ENCODE measurements around the gene C3orf85.

The C3orf85 gene

GRCh38 chr3:109112946-109113760, 23.4 kb upstream of the C3orf85 start:
- no peak for TF ChIP-seq CTCF (IDR thresholded peaks at IDR 0.05; ENCODE audit: low read depth, low read length)
- no peak overlapping the region for H3K4me3 ChIP-seq (ENCODE audit: low read depth, low read length)

GRCh38 chr3:109114746-109115145, 21.8 kb upstream of the C3orf85 start:
- H3K4me3 ChIP-seq (ENCODE audit: low read depth, low read length) = no peak overlapping the region
- TF ChIP-seq CTCF (IDR thresholded peaks at IDR 0.05; ENCODE audit: low read depth, low read length) = no peak

GRCh38 chr3:109115451-109115850, 21.1 kb upstream of the C3orf85 start:
- TF ChIP-seq CTCF (IDR thresholded peaks at IDR 0.05; ENCODE audit: low read depth, low read length) = no peak
- no peak overlapping the region for H3K4me3 ChIP-seq (ENCODE audit: low read depth, low read length)

- TF ChIP-seq CTCF (IDR thresholded peaks at IDR 0.05; ENCODE audit: low read depth, low read length) = no peak
- no peak overlapping the region for H3K4me3 ChIP-seq (ENCODE audit: low read depth, low read length)
These were observed 20.5 kb upstream of the C3orf85 start for GRCh38 chr3:109116031-109116430.

GRCh38 chr3:109117939-109118338, 18.6 kb upstream of the C3orf85 start, which contains the start of gene MORC1:
MORC1 (minus strand) TSS chr3:109118134; CDS start chr3:109118059, 75 bp downstream.
- H3K4me3 ChIP-seq (ENCODE audit: low read depth, low read length) = no peak within 1 kb of the TSS
- TF ChIP-seq CTCF (IDR thresholded peaks at IDR 0.05; ENCODE audit: low read depth, low read length) = no peak

GRCh38 chr3:109118584-109118983, 17.9 kb upstream of the C3orf85 start:
- no peak overlapping the region for H3K4me3 ChIP-seq (ENCODE audit: low read depth, low read length)
- TF ChIP-seq CTCF (IDR thresholded peaks at IDR 0.05; ENCODE audit: low read depth, low read length) = no peak

- no peak overlapping the region for H3K4me3 ChIP-seq (ENCODE audit: low read depth, low read length)
- no peak for TF ChIP-seq CTCF (IDR thresholded peaks at IDR 0.05; ENCODE audit: low read depth, low read length)
These were observed 13.8 kb upstream of the C3orf85 start for GRCh38 chr3:109122690-109123089.
